ENCODE measurements around the gene BBX.

Gene BBX

DNA sequence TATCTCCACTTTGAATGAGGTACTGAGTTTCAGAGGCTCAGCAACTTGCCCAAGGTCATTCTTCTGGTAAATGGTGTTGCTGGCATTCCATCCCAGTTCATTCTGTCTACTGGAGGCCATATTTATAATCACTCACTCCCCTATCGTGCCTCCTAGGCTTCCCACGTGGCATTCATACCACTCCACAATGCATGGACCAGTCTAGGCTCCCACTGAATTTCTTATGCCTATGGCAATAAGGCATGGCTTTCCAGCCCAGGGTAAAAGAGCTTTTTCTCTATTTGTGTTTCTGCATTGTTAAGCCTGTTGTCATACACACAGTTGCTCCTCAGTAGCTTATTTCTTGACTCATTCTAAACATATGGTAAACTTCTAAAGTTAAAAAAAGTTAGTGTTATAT is 19.9 kb downstream of the BBX start:
- no peaks in the 10 kb centered on the region for H3K36me3 ChIP-seq
- DNase-seq: no peak
- H3K4me1 ChIP-seq: no peaks in the 10 kb centered on the region
- TF ChIP-seq CTCF (IDR thresholded peaks at IDR 0.05): no peak
- no peaks in the 10 kb centered on the region for H3K9me3 ChIP-seq
- intact Hi-C loops (cut with DNase I; ENCODE audit: low total_unique reads): no loop called here
- H3K4me3 ChIP-seq: no peak overlapping the region
- no peak overlapping the region for H3K27ac ChIP-seq
- no peaks in the 10 kb centered on the region for H3K27me3 ChIP-seq

DNA sequence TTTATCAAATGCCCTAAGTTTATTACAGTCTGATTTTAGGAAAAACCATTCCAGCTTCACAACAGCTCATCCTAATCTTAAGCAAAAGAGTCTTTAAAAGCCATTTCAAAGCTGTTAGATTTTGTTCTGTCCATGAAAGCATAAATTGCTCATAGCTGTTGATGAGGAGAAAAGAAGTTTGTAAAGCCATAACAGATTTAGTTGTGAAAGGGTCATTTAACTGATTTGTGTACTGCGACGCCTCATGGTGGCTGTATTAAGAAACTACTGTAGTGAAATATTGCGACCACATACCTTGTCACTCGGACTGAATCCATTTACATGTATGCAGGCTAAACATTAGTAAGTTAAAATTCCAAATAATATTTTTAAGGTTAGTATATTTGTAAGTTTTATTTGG is 20.9 kb downstream of the BBX start:
- no peaks in the 10 kb centered on the region for H3K27me3 ChIP-seq
- no peaks in the 10 kb centered on the region for H3K9me3 ChIP-seq
- peak in 1 of 2 experiments; percentile 20 for TF ChIP-seq CTCF (IDR thresholded peaks at IDR 0.05)
- no peak overlapping the region for H3K4me3 ChIP-seq
- H3K27ac ChIP-seq: no peak overlapping the region
- intact Hi-C loops (cut with DNase I; ENCODE audit: low total_unique reads): no loop called here
- DNase-seq: no peak
- H3K4me1 ChIP-seq: no peaks in the 10 kb centered on the region
- peaks cover 0 to 3% (median 0%) of the 10 kb centered on the region in 3 donors for H3K36me3 ChIP-seq

GRCh38 chr3:107545680-107546120 is 22.9 kb downstream of the BBX start:
- DNase-seq: no peak
- intact Hi-C loops (cut with DNase I; ENCODE audit: low total_unique reads): no loop called here
- H3K27me3 ChIP-seq: no peaks in the 10 kb centered on the region

DNA sequence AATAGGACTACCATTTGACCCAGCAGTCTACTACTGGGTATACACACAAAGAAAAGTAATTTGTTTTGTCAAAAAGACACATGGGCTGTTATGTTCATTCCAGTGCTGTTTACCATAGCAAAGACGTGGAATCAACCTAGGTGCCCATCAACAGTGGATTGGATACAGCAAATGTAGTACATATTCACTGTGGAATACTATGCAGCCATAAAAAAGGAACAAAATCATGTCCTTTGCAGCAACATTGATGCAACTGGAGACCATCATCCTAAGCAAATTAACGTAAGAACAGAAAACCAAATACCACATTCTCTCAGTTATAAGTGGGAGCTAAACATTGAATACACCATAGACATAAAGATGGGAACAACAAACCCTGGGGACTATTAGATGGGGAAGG is 25.8 kb downstream of the BBX start:
- H3K36me3 ChIP-seq: peaks cover 0 to 3% (median 0%) of the 10 kb centered on the region in 3 donors
- H3K27me3 ChIP-seq: no peaks in the 10 kb centered on the region
- no peak for DNase-seq
- H3K27ac ChIP-seq: no peak overlapping the region
- H3K4me1 ChIP-seq: no peaks in the 10 kb centered on the region
- H3K9me3 ChIP-seq: no peaks in the 10 kb centered on the region
- no peak for TF ChIP-seq CTCF (IDR thresholded peaks at IDR 0.05)
- H3K4me3 ChIP-seq: no peak overlapping the region
- intact Hi-C loops (cut with DNase I; ENCODE audit: low total_unique reads): no loop called here

More at GRCh38 chr3:107545680-107546120, 22.9 kb downstream of the BBX start:
- no peak for TF ChIP-seq CTCF (IDR thresholded peaks at IDR 0.05)
- Histone ChIP-seq H3K9me3 (no peaks in the 10 kb centered on the region), H3K36me3 (peaks cover 0 to 3% (median 0%) of the 10 kb centered on the region in 3 donors), H3K4me1 (no peaks in the 10 kb centered on the region), H3K27ac (no peak overlapping the region), H3K4me3 (no peak overlapping the region)

- no peak for TF ChIP-seq CTCF (IDR thresholded peaks at IDR 0.05)
- Histone ChIP-seq H3K4me3 (no peak overlapping the region), H3K27me3 (no peaks in the 10 kb centered on the region), H3K36me3 (no peaks in the 10 kb centered on the region), H3K27ac (no peak overlapping the region), H3K4me1 (peaks cover 0 to 23% (median 4%) of the 10 kb centered on the region in 4 donors), H3K9me3 (no peaks in the 10 kb centered on the region)
- DNase-seq: no peak
- intact Hi-C loops (cut with DNase I; ENCODE audit: low total_unique reads): no loop called here
Measured at GRCh38 chr3:107555359-107555758, 32.6 kb downstream of the BBX start.

GRCh38 chr3:107557743-107558142 is 35.0 kb downstream of the BBX start:
- Histone ChIP-seq H3K4me1 (peaks cover 0 to 27% (median 4%) of the 10 kb centered on the region in 4 donors), H3K27me3 (no peaks in the 10 kb centered on the region), H3K36me3 (no peaks in the 10 kb centered on the region), H3K27ac (no peak overlapping the region), H3K4me3 (no peak overlapping the region), H3K9me3 (no peaks in the 10 kb centered on the region)
- intact Hi-C loops (cut with DNase I; ENCODE audit: low total_unique reads): no loop called here
- DNase-seq: no peak
- TF ChIP-seq CTCF (IDR thresholded peaks at IDR 0.05): no peak

Measured in tibial artery (tissue), 4 donors.